Ramos (cell line): ENCODE data around the gene CCDC157.
"Not testable (repeated sequence)": the region's sequence is repeated elsewhere in the genome, so short reads cannot be mapped to it uniquely, and the experiment has no call there.

Source experiments
- in situ Hi-C: fragments of 300-500 bp; cut with MboI; formaldehyde crosslinking; loops from one replicate; pipeline ENCODE4 v1.14.3; 2022; ENCODE audit warnings: low sequenced_read_pairs; ENCODE audit not compliant: unreplicated experiment

CCDC157 gene

DNA sequence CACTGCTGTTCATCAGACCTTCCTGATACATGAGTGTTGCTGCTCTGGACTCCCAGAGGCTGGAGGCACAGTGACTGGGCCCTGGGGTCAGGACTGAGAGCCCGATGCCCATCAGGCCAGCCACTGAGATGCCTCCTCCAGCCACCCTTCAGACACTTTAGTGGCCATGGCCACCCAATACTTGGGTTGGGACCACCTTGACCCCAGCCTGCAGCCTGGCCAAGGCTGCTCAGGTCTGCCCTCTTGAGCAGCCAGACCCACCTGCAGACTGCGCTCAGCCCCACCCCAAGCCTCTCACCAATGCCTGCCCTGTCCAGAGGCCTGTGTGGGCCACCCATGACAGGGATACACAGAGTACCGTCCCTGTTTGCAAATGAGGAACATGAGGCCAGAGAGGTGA, 26.3 kb downstream of the CCDC157 start:
- in situ Hi-C loops, result loop anchor here (10.0 kb wide), 1 partner anchor 278 kb away; no protein-coding TSS in a partner anchor

DNA sequence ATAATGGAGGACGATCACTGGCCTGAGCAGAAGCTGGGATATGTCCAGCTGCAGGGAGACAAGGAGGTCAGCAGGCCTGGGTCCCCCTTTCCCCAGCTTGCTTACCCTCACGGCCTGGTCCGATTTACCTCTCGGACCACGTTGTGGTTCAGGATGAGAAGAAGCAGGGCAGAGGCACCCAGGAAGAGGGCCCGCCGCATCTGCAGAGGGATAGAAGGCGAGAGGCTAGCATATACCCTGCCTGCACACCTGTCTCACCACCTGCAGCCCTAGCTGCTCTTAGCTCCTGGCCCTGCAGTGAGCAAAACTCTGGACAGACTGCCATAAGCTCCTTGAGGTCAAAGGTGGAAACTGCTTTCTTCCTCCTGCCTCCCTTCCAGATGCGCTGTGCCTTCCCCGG, 29.1 kb downstream of the CCDC157 start:
- in situ Hi-C loops, result loop anchor here (5.0 to 10.0 kb wide), 2 partner anchors 99 to 281 kb away; partner anchors contain the start of gene CASTOR1

DNA sequence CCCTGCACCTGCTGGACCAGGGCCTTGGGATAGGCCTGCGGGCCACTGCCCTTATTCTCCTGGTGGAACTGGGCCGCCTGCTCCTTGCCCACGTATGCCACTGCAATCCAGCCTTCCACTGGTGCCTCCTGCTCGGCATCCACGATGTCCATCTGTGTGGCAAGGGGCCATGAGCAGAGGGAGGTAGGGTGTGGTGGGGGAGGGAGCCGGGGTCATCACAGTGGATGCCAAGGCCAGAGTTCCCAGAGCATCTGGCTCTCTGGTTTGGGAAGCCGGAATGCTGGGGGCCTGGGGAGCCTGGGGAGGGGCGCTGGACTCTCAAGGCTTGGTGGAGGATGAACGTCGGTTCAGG, 29.8 kb downstream of the CCDC157 start:
- in situ Hi-C loops, result loop anchor here (5.0 to 10.0 kb wide), 2 partner anchors 99 to 282 kb away; partner anchors contain the start of gene CASTOR1

DNA sequence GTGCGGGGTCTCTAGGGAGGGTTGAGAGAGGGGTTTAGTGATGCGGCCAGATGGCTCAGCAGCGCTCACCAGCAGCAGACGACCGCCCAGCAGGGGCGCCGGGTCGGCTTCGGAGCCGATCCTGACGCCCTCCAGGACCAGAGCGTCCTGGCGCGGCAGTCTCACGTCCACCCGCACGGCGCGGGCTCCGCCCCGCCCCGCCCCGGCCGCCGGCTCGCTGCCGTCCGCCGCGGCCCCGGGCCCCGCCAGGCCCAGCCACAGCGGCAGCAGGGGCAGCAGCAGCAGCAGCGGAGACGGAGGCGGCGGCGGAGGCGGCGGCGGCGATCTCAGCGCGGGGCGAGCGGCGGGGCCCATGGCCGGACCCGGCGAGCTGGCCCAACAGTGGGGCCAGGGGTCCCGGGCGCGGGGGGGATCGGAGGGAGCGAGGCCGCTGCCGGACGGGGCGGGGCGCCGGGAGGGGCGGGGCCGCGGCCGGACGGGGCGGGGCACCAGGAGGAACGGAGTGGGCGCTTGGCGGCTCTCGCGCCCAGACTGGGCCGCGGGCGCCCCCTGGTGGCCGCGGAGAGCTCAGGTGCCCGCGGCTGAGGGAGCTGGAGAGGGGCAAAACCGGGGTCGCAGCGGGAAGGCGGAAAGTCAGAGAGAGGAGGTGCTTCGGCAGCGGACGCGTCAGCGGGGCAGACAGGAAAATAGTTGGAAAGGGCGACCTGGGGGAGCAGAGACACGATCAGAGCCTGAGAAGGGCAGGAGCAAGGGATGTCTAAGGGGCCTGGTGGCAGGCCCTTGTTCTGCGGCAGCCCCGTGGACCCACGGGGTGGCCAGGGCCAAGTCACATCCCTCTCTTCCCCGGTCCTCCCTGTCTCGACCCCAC, 30.4 kb downstream of the CCDC157 start, which contains the start of gene RNF215:
TSS of gene RNF215 (minus strand) at position 452 of the 868 bp plus-strand sequence. CDS start at position 354, 98 bp downstream.
- in situ Hi-C loops, result loop anchor here (5.0 to 10.0 kb wide), 2 partner anchors 100 to 282 kb away; partner anchors contain the start of gene CASTOR1

DNA sequence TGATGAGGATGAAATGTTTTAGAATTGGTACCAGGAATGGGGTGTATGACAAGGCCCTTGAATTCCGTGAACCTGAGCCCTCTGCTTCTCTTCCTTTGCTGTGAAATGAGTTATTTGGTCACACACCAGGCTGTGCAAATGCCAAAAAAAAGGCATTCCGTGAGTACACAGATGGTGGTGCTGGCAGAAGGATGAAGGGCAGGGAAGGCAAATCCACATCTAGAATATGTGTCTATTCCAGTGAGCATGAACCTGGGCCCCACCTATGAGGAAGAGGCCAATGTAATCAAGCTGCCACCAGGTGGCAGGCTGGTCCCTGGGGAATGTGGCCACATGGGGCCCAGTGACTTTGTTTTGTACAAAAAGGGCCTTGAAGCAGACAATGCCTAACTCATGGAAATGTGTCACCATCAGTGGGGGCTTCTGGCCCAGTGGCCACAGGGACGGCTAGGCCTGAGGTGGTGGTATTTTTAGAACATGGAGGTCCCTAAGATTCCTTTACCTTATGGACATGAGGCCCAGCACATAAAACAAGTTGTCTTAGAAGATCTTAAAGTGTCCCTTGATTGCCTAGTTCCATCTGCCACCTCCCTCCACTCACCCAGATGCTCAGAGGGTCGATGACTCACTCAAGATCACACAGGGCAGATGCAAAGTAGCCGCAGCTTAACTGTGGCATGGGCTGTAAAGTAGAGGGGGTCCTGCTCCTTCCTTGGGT, 34.3 kb downstream of the CCDC157 start:
- in situ Hi-C loops, result loop anchor here (5.0 kb wide), 1 partner anchor 91 kb away; no protein-coding TSS in a partner anchor

DNA sequence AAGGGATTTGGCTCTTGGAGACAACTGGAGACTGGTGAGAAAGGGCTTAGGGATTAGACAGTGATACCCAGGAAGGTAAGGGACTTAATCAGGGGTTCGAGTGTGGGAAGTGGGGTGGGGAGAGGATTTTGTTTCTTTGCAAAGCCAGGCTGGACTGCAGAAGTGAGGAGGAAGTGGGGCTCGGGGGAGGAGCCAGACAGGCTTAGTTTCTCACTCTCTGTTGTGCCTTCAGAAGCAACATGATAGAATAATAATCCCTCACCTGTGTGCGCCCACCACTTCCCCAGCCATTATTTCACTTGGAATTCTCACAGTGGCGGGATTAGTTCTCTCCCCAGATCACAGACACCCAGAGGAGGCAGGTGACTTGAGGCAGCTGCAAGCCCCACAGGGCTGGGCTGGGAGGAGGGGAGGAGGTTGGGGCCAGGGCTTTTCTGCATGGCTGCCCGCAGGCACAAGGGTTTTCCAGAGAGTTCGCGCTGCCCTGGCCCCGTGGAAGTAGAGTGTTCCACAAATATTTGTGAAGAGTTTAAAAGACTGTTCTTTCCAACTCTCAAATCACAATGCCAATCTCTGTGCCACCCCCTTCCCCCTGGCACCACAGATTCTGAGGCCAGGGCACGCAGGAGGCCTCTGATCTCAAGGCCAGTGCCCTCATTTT, 36.0 kb downstream of the CCDC157 start:
- in situ Hi-C loops, result loop anchor here (5.0 kb wide), 1 partner anchor 90 kb away; no protein-coding TSS in a partner anchor

DNA sequence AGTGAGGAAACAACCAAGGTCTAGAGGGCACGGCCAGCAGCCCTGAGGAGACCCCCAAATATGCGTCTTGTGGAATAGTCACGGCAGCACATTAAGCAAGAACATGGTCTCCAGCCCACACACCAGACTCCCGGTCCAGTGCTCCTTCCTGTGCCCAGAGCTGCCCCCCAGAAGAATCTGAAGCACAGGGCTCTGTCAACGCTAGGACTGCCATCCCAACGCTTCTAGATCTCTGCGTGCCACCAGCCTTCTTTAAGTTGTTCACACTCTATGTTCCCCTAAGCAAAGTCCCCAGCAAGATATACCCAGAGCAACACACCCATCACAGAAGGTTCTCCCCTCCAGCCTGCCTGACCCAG, 36.5 kb downstream of the CCDC157 start:
- in situ Hi-C loops, result loop anchor here (5.0 kb wide), 1 partner anchor 89 kb away; no protein-coding TSS in a partner anchor

DNA sequence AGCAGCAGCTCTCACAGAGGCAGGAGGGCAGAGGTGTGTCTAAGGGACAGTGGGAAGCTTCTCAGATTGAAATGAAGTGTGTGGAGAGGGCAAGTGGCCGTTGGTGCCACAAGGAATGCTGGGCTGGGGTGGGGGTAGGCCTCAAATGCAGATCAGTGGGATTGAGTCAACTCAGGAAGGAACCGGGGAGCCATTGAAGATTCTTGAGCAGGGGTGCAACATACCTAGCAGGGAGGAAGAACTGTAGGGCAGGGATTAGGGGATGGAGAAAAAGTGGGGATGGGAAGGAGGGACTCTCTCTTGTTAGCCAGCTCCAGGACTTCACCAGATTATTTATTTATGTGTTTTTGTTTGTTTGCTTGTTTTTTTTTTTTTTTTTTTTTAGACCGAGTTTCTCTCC, 37.1 kb downstream of the CCDC157 start:
- in situ Hi-C loops, result loop anchor here (5.0 kb wide), 1 partner anchor 88 kb away; no protein-coding TSS in a partner anchor

DNA sequence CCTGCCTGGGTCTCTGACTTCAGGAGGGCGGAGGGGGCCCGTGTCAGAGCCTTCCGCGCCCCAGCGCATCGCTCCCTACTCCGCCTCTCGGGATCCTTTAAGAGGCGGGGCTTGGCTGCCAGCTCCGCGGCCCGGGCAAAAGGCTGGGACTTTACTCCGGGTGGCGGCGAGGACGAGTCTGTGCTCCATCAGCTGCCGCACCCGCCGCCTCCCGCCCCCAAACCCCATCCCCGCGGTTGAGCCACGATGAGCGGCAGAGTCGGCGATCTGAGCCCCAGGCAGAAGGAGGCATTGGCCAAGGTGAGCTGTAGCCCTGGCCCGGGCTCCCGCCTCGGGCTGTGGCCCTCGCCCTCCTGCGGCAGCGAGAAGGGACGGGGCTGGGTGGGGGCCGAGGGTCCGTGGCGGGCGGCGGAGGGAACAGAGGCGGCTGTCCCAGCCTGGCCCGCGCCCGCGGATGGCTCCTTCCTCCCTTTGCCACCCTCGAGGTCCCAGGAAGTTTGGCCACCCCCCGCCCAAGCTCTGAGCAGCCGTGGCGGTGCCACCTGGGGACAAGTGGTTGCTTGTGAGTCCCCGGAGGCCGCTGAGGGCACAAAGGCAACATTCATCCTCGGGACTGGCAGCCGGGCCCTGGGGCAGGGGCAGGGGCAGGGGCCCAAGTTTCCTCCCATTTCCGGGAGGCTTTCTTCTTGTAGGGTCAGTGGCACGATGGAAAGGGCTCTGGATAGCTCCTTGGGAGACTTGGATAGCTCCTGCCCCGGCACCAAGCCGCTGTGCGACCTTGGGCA, 40.3 kb downstream of the CCDC157 start, which contains the start of gene SEC14L2:
TSS of gene SEC14L2 (plus strand) at position 148 of the 785 bp plus-strand sequence. CDS start at position 247, 99 bp downstream.
- in situ Hi-C loops, result no loop called here

DNA sequence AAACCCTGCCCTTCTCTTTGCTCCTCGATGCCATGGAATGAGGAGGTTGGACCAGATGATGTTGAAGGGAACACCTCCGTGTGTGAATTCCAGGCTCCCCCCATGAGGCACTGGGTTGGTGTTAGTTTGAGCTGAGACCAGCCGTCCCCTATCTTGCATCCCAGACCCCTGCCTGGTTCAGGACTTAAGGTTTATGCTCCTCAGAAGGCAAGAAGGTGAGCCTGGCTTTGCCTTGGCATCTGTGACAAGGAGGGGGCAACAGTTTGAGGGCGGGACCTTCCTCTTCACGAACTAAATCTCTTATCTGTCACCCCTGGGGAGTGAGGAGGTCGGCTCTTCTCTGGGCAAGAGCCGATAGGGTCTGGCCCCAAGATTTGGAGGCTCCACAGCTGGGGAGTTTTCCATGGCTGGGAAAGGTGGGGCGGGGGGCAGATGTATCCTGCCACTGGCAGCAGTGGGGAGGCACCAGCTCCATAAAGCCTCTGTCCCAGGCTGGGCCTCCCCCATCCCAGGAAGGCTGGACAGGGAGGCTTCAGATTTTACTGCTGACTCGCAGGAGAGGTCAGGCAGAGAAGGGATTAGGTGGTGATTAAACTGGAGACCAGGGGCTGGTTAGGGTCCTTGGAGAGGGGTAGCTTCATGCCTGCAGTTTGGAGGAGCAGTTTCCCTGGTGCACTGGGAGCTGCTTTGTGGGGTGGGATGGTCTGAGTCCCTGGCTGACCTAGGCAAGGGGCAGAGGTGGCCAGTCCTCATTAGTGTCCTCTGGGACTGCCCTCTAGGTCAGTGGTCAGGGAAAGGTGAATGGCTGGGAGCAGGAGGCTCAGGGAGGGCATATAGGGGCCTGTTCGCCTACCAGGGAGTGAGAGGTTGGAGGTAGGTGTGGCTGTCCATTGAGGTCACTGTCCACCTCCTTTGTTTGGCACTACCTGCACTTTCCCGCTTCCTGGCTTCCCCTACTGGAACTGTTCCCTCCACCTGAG, 41.1 kb downstream of the CCDC157 start:
- in situ Hi-C loops, result no loop called here

DNA sequence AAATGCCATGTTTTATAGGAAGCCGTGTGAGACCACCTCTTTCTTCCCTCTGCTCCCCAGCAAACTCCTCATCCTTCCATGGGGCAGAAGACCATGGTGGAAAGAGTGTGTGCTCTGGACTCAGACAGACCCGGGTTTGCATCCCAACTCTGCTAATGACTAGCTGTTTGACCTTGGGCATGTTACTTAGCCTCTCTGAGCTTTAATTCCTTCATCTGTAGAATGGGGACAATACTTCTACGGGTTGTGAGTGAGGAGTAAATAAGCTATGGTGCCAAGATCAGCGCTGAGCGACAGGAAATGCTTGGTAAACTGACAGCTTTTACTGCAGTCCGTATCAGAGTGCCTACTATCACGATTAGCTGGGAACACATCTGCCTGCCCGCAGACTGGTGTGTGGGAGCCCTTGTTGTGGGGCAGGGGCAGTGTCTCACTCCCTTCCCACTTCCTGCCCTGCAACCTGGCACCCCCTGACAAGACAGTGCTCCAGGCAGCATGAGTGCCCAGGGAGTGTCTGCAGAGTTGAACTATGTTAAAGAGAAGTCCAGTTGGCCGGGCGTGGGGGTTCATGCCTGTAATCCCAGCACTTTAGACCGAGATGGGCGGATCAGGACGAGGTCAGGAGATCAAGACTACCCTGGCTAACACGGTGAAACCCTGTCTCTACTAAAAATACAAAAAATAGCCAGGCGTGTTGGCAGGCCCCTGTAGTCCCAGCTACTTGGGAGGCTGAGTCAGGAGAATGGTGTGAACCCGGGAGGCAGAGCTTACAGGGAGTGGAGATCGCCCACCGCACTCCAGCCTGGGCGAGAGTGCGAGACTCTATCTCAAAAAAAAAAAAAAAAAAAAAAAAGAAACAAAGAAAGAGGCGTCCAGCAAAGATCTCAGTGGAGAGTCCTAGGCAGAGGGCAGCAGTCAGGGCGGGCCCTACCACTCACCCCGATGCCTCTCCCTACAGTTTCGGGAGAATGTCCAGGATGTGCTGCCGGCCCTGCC, 42.2 kb downstream of the CCDC157 start:
- in situ Hi-C loops, result no loop called here

DNA sequence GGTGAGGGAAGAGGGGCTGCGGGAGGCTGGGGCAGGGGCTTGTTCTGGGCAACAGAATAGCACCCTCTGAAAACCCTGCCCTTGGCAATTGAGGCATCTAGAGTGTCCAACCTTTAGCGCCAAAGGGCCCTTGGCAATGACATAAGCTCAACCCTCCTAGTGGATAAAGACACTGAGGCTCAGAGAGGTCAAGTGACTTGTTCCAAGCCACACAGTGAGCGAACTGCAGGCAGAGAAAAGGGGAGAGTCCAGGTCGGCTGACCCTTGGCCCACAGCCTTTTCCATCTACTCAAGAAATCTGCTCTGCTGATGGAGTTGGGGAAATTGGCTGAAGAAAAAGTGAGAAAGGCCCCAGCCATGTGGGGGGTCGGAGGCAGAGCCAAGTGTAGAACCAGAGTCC, 42.9 kb downstream of the CCDC157 start:
- in situ Hi-C loops, result no loop called here

DNA sequence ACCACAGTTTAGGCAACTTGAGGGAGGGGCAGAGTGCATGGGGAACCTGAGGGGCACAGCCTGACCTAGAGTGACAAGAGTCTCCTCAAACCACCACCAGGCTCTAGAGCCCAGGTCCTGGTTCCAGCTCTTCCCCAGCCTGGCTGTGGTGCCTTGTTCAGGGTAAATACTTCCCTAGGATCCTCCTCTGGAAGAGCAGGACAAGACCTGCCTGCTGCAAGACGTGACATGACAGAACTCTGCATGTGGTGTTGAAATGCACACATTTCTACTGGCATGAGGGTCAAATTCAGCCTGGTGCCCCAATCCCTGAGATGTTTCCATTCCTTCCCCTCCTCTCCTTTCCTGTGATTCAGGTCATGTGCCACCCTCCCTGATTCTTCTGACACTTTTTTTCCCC, 43.4 kb downstream of the CCDC157 start:
- in situ Hi-C loops, result no loop called here

DNA sequence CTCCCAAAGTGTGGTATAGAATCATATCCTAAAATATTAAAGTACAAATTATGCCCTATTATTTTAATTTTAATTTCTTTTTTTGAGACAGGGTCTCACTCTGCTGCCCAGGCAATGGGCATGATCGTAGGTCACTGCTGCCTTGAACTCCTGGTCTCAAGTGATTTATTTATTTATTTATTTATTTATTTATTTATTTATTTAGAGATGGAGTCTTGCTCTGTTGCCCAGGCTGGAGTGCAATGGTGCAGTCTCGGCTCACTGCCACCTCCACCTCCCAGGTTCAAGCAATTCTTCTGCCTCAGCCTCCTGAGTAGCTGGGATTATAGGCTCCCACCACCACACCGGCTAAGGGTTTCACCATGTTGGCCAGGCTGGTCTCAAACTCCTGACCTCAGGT, 44.2 kb downstream of the CCDC157 start:
- in situ Hi-C loops, result not testable (repeated sequence)

DNA sequence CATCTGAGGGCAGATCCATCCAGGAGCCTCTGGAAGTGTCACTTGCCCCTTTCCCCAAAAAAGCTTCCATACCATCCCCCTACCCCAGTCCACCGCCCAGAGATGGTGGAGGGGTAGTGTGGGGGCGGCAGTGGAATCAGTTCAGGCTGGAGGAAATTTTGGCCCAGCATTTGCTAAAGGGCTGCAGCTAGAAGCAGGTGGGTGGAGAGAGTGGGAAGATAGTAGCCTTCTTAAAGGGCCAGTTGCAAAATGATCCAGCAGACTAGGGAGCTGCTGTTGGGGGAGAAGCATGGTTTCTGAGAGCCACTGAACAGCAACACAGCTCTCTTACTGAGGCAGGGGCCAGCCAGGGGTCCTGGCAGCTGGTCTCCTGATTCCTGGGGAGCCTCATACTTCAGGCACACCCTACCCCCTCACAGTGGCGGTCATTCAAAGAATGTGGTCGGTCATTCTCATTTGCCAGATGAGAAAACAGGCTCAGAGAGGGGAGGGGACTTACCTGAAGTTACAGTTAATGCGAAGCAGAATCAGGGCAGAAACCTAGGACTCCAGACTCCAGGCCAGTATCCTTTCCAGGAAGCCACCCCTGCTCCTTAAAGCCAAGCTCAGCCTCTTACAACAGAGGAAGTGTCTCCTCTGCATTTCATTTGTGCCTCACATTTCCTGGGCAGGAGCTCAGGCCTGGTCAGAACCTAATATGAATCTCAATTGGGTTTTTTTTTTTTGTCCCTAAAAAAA, 45.4 kb downstream of the CCDC157 start:
- in situ Hi-C loops, result no loop called here

DNA sequence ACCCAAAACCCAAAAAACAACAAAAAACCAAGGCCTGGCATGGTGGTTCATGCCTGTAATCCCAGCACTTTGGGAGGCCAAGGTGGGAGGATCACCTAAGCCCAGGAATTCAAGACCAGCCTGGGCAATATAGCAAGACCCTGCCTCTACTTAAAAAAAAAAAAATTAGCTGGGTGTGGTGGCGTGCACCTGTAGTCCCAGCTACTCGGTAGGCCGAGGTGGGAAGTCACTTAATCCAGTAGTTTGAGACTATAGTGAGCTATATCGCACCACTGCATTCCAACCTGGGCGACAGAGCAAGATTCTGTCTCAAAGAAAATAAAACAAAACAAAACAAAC, 45.9 kb downstream of the CCDC157 start:
- in situ Hi-C loops, result not testable (repeated sequence)

DNA sequence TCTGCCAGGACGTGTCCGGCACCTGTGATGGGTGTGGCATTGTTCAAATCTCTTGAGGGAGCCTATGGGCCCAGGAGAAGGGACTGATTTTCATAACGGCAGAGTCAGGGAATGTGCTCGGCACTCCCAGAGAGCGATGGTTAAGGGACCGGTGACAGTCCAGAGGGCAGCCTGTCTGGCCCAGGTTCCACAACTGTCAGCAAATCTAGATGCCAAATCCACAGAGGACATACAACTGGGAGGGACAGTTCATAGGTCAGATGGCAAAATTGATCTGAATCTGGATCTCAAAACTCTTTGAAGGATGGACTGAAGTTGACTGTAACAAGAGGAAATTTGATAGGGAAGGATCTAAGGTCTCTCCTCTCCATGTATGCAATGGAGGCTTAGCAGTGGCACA, 47.5 kb downstream of the CCDC157 start:
- in situ Hi-C loops, result no loop called here
